HG03442 (cell line): ENCODE measurements around the gene ZNF273.
"Not testable (repeated sequence)": the region's sequence is repeated elsewhere in the genome, so short reads cannot be mapped to it uniquely, and the experiment has no call there.

ENCODE experiments used
- ATAC-seq: cut with Tn5 transposase; IDR thresholded peaks from one replicate; pipeline ENCODE4 v1.9.1; 2021; ENCODE audit warnings: mild to moderate bottlenecking, moderate library complexity; ENCODE audit not compliant: unreplicated experiment

Gene ZNF273

GRCh38 chr7:64888901-64889685 lies 14.0 kb upstream of the ZNF273 start:
- no peak for ATAC-seq

- ATAC-seq = no peak
These were observed 13.3 kb upstream of the ZNF273 start for GRCh38 chr7:64889686-64890162.

GRCh38 chr7:64890273-64890672 lies 12.8 kb upstream of the ZNF273 start:
- not testable (repeated sequence) for ATAC-seq

- no peak for ATAC-seq
These were observed 12.2 kb upstream of the ZNF273 start for GRCh38 chr7:64890761-64891362.

- not testable (repeated sequence) for ATAC-seq
These were observed 11.6 kb upstream of the ZNF273 start for GRCh38 chr7:64891363-64892081.

- ATAC-seq = no peak
These were observed 11.0 kb upstream of the ZNF273 start for GRCh38 chr7:64892116-64892515.

GRCh38 chr7:64892666-64893309 lies 10.3 kb upstream of the ZNF273 start:
- ATAC-seq = no peak

GRCh38 chr7:64893401-64893800 lies 9.7 kb upstream of the ZNF273 start:
- ATAC-seq = no peak

GRCh38 chr7:64902461-64902805 lies 640 bp upstream of the ZNF273 start:
- not testable (repeated sequence) for ATAC-seq

GRCh38 chr7:64904008-64904407 lies 935 bp downstream of the ZNF273 start:
- no peak for ATAC-seq

- no peak for ATAC-seq
These were observed 2.1 kb downstream of the ZNF273 start for GRCh38 chr7:64905133-64905532.

GRCh38 chr7:64905547-64905946 lies 2.5 kb downstream of the ZNF273 start:
- ATAC-seq = no peak

GRCh38 chr7:64907641-64908326 lies 4.7 kb downstream of the ZNF273 start:
- ATAC-seq = no peak

GRCh38 chr7:64908358-64908757 lies 5.3 kb downstream of the ZNF273 start:
- no peak for ATAC-seq

GRCh38 chr7:64914557-64914956 lies 11.5 kb downstream of the ZNF273 start:
- no peak for ATAC-seq

- not testable (repeated sequence) for ATAC-seq
These were observed 12.2 kb downstream of the ZNF273 start for GRCh38 chr7:64915301-64915700.

GRCh38 chr7:64928252-64929187 lies 25.4 kb downstream of the ZNF273 start:
- not testable (repeated sequence) for ATAC-seq

- ATAC-seq = no peak
These were observed 31.4 kb downstream of the ZNF273 start for GRCh38 chr7:64934478-64934877.

- no peak for ATAC-seq
These were observed 35.5 kb downstream of the ZNF273 start for GRCh38 chr7:64938540-64938939.

- ATAC-seq = not testable (repeated sequence)
These were observed 36.9 kb downstream of the ZNF273 start for GRCh38 chr7:64940021-64940420.
